Tibial nerve (tissue), 4 donors: ENCODE results near the gene TMEM259. TPM values are rescaled to one million over a fixed set of nuclear protein-coding genes. Genes with fewer than 3 reads are reported as not detected.

Source experiments
- DNase-seq, 2 donors: peaks; one replicate each; pipeline ENCODE4 v3.0.0-alpha.2; 2019; ENCODE audit warnings: low spot score in 2 of 2
- H3K27ac ChIP-seq, 4 donors: fragments of 200-600 bp; sonication (generic) in 3 of 4; one replicate each; pipeline ENCODE4 v1.5.1; 2017 to 2019; ENCODE audit warnings: mild to moderate bottlenecking in 1 of 4
- H3K27me3 ChIP-seq, 2 donors: fragments of 200-600 bp; sonication (generic) in 1 of 2; one replicate each; pipeline versions ENCODE4 v1.5.1 to v1.6.0; 2017 to 2019
- H3K36me3 ChIP-seq, 3 donors: fragments of 200-600 bp; sonication (generic); one replicate each; pipeline ENCODE4 v1.5.1; 2018 to 2019
- H3K4me1 ChIP-seq, 4 donors: fragments of 200-600 bp; sonication (generic) in 3 of 4; one replicate each; pipeline ENCODE4 v1.5.1; 2017 to 2019
- H3K4me3 ChIP-seq, 4 donors: fragments of 200-600 bp; sonication (generic) in 3 of 4; one replicate each; pipeline ENCODE4 v1.5.1; 2017 to 2019; ENCODE audit warnings: mild to moderate bottlenecking in 1 of 4, moderate library complexity in 1 of 4
- H3K9me3 ChIP-seq, 4 donors: fragments of 200-600 bp; sonication (generic) in 3 of 4; one replicate each; pipeline ENCODE4 v1.5.1; 2017 to 2019
- EP300 ChIP-seq, 2 donors: sonication (generic); formaldehyde crosslinking; IDR thresholded peaks; one replicate each; pipeline ENCODE4 v1.6.1; 2017; ENCODE audit warnings: antibody characterized with exemption in 2 of 2, mild to moderate bottlenecking in 1 of 2
- POLR2A ChIP-seq, 2 donors: fragments of 450-650 bp; IDR thresholded peaks; one replicate each; pipeline ENCODE4 v1.6.1; 2017; ENCODE audit warnings: antibody characterized with exemption in 2 of 2, mild to moderate bottlenecking in 2 of 2, moderate library complexity in 2 of 2
- WGBS, 2 donors: methylation state at CpG; one replicate each; pipeline ENCODE4 v1.1.5; 2018; 5-methylcytosine and 5-hydroxymethylcytosine counted together
- total RNA-seq, 4 donors: library from RNA; depleted of rRNA; stranded (reverse); fragments of >200 nt; gene quantifications; one replicate each; pipeline ENCODE4 v1.1.0, GENCODE V29; 2016
- TF ChIP-seq, protein P1 (sequence below), 5 experiments: fragments of 200-600 bp in 3 of 5; fragments of 450-650 bp in 2 of 5; sonication (generic) in 3 of 5; IDR thresholded peaks; one replicate each; pipeline ENCODE4 v1.5.1; 2016 to 2019; ENCODE audit warnings: antibody characterized with exemption in 5 of 5, mild to moderate bottlenecking in 3 of 5, moderate library complexity in 2 of 5

TMEM259 gene
- total RNA-seq, 4 donors from 2014 or later: 229 to 459 (median 325) TPM

DNA sequence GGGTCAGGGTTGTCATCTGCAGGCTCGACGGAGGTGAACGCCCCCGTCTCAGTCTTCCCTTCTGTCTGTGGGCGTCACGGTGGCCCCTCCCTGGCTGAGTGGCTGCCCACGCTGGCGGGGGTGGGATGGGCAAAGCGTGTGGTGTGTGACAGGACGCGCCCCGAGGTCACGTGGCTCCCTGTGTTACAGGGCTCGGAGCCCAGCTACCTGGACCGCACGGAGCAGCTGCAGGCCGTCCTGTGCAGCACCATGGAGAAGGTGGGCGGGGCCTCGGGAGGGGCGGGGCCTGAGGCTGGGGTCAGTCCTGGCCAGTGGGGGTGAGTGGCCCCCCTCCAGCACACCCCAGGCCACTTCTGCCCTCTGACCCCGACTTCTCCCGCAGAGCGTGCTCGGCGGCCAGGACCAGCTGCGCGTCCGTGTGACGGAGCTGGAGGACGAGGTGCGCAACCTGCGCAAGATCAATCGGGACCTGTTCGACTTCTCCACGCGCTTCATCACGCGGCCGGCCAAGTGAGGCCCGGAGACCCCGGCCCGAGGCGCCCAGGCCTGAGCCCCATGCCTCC, 27.0 kb downstream of the TMEM259 start:
- TF ChIP-seq, protein P1, sequence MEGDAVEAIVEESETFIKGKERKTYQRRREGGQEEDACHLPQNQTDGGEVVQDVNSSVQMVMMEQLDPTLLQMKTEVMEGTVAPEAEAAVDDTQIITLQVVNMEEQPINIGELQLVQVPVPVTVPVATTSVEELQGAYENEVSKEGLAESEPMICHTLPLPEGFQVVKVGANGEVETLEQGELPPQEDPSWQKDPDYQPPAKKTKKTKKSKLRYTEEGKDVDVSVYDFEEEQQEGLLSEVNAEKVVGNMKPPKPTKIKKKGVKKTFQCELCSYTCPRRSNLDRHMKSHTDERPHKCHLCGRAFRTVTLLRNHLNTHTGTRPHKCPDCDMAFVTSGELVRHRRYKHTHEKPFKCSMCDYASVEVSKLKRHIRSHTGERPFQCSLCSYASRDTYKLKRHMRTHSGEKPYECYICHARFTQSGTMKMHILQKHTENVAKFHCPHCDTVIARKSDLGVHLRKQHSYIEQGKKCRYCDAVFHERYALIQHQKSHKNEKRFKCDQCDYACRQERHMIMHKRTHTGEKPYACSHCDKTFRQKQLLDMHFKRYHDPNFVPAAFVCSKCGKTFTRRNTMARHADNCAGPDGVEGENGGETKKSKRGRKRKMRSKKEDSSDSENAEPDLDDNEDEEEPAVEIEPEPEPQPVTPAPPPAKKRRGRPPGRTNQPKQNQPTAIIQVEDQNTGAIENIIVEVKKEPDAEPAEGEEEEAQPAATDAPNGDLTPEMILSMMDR (IDR thresholded peaks at IDR 0.05): no peak
- no peak for TF ChIP-seq POLR2A (IDR thresholded peaks at IDR 0.05)
- no peak for TF ChIP-seq EP300 (IDR thresholded peaks at IDR 0.05)
- Histone ChIP-seq H3K27ac (no peak overlapping the region), H3K27me3 (peaks cover 0 to 41% of the 10 kb centered on the region in 2 donors), H3K4me1 (peaks cover 0 to 11% (median 7%) of the 10 kb centered on the region in 4 donors), H3K4me3 (no peak overlapping the region), H3K36me3 (peaks cover 0 to 58% (median 0%) of the 10 kb centered on the region in 3 donors), H3K9me3 (no peaks in the 10 kb centered on the region)
- 88 to 90% methylated on average over 30 to 37 of the region's 43 CpGs for WGBS, 2 donors
- no peak for DNase-seq

DNA sequence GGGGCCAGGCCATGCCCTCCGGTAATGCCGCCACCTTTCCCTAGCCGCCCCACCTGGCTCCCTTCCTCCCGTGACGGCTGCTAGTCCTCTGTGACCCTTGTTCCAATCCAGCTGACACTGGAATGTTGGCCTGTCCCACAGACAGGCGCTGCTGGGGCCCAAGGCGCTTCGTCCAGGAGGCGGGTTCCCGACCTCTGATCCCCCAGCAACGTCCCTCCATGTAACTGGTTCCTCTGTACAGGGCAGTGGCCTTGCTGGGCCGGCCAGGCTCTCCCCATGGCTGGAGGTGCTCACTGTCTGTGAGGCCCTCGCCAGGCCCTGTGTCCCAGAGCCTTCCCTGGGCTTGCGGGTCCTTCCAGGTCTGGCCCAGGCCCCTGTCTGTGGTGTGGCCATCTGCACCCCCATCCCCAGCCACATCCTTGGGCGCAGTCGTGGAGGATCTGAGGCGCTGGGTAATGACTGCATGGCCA, 27.5 kb downstream of the TMEM259 start:
- Histone ChIP-seq H3K27ac (no peak overlapping the region), H3K4me1 (peaks cover 0 to 11% (median 7%) of the 10 kb centered on the region in 4 donors), H3K27me3 (peaks cover 0 to 36% of the 10 kb centered on the region in 2 donors), H3K36me3 (peaks cover 0 to 63% (median 0%) of the 10 kb centered on the region in 3 donors), H3K4me3 (no peak overlapping the region), H3K9me3 (no peaks in the 10 kb centered on the region)
- TF ChIP-seq, protein P1 (IDR thresholded peaks at IDR 0.05): no peak
- TF ChIP-seq EP300 (IDR thresholded peaks at IDR 0.05): no peak
- no peak for TF ChIP-seq POLR2A (IDR thresholded peaks at IDR 0.05)
- no peak for DNase-seq
- 78 to 87% methylated on average over 13 to 17 of the region's 17 CpGs for WGBS, 2 donors

DNA sequence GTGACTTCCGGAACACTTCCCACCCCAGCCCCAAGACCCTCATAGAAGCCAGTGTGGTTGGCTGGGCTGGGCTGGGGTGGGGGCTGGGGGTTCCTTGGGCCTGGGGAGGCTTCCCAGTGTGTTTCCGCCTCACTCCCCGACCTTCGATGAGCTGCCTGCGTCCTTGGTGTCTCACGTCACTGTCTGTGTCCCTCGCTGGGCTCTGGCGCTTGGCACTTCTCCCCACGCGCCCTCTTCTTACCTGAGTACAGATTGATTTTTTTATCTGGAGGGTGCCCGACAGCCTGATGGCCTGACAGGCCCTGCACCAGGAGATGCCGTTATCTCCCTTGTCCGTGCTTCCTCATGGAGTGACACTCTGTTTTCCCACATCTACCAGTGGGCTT, 28.3 kb downstream of the TMEM259 start:
- TF ChIP-seq POLR2A (IDR thresholded peaks at IDR 0.05): no peak
- TF ChIP-seq EP300 (IDR thresholded peaks at IDR 0.05): no peak
- TF ChIP-seq, protein P1 (IDR thresholded peaks at IDR 0.05): no peak
- DNase-seq: no peak
- peaks cover 0 to 28% of the 10 kb centered on the region in 2 donors for H3K27me3 ChIP-seq
- H3K36me3 ChIP-seq: peaks cover 0 to 67% (median 0%) of the 10 kb centered on the region in 3 donors
- peaks cover 0 to 11% (median 7%) of the 10 kb centered on the region in 4 donors for H3K4me1 ChIP-seq
- no peak overlapping the region for H3K4me3 ChIP-seq
- no peaks in the 10 kb centered on the region for H3K9me3 ChIP-seq
- WGBS, 2 donors: 92 to 96% methylated on average over 12 to 13 of the region's 13 CpGs
- H3K27ac ChIP-seq: no peak overlapping the region

DNA sequence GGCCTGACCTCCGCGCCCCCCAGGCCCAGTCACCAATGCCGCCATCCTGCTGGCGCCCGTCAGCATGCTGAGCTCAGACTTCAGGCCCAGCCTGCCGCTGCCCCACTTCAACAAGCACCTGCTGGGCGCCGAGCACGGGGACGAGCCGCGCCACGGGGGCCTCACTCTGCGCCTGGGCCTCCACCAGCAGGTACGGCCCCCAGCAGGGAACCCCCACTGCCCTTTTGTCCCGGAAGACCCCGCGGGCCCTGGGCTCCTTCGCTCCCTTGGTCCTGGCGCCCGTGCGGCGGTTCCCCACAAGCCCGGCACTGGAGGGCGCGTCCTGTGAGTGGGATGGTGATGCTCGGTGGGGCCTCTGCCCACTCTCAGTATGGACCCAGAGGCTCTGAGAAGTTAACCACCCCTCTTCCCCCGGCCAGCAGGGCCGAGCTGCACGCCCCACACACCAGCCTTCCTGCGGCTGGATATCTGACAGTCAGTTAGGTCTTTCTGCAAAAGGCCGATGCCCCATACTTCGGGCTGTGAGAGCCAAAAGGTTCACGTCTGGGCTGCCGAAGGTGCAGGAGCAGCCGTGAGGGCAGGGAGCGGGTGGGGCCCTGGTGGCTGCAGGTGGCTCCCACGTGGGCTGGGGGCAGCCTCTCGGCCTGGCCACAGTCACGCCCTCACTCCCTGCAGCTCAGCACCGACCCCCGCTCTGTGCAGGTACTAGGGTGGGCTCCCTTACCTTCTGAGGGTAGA, 28.8 kb downstream of the TMEM259 start:
- WGBS, 2 donors: 90 to 91% methylated on average over 18 to 33 of the region's 42 CpGs
- Histone ChIP-seq H3K27me3 (peaks cover 0 to 23% of the 10 kb centered on the region in 2 donors), H3K4me3 (no peak overlapping the region), H3K36me3 (peaks cover 0 to 72% (median 0%) of the 10 kb centered on the region in 3 donors), H3K9me3 (no peaks in the 10 kb centered on the region), H3K4me1 (peaks cover 0 to 11% (median 7%) of the 10 kb centered on the region in 4 donors), H3K27ac (no peak overlapping the region)
- DNase-seq: no peak
- TF ChIP-seq, protein P1 (IDR thresholded peaks at IDR 0.05): no peak
- TF ChIP-seq EP300 (IDR thresholded peaks at IDR 0.05) (no peak), POLR2A (IDR thresholded peaks at IDR 0.05) (no peak)
